Fibroblast of lung (primary cell): ENCODE measurements around the gene OSBPL1A. TPM values are rescaled to one million over a fixed set of nuclear protein-coding genes. Genes with fewer than 3 reads are reported as not detected.

Experiments used
- DNase-seq, 2 donors: peaks; one replicate each; pipeline versions ENCODE4 v3.0.0 to v3.0.0-alpha.2; 2010; ENCODE audit warnings: low read depth in 2 of 2
- H2AFZ ChIP-seq: 2 replicates; pipeline ENCODE4 v1.5.1; 2012; ENCODE audit warnings: low read length, control low read depth, inconsistent platforms
- H3K27ac ChIP-seq: 2 replicates; pipeline ENCODE4 v1.5.1; 2011; ENCODE audit warnings: low read length, control low read depth; ENCODE audit not compliant: insufficient read depth
- H3K27me3 ChIP-seq: 2 replicates; pipeline ENCODE4 v1.5.1; 2011; ENCODE audit warnings: mild to moderate bottlenecking, low read length; ENCODE audit not compliant: control insufficient read depth, insufficient read depth
- H3K36me3 ChIP-seq: 2 replicates; pipeline ENCODE4 v1.5.1; 2011; ENCODE audit warnings: low read length; ENCODE audit not compliant: control insufficient read depth, insufficient read depth
- H3K4me1 ChIP-seq: 2 replicates; pipeline ENCODE4 v1.5.1; 2011; ENCODE audit warnings: low read length; ENCODE audit not compliant: control insufficient read depth, insufficient read depth; ENCODE audit errors: extremely low read depth
- H3K4me2 ChIP-seq: 2 replicates; pipeline ENCODE4 v1.5.1; 2011; ENCODE audit warnings: low read length, control low read depth; ENCODE audit not compliant: insufficient read depth; ENCODE audit errors: extremely low read depth
- H3K4me3 ChIP-seq, 4 experiments: fragments of 200-600 bp in 1 of 4; sonication (generic) in 1 of 4; replicated peaks in 1 of 4; 2 replicates each; pipeline ENCODE4 v1.5.1; 2011 to 2016; ENCODE audit warnings: low read length in 4 of 4, low read depth in 3 of 4, mild to moderate bottlenecking in 3 of 4, control low read depth in 2 of 4, inconsistent platforms in 1 of 4, mixed read lengths in 1 of 4; ENCODE audit not compliant: insufficient read depth in 1 of 4; ENCODE audit errors: control extremely low read depth in 1 of 4
- H3K79me2 ChIP-seq: 2 replicates; pipeline ENCODE4 v1.5.1; 2012; ENCODE audit warnings: mild to moderate bottlenecking, low read length, inconsistent platforms; ENCODE audit not compliant: control insufficient read depth, insufficient read depth
- H3K9ac ChIP-seq: 2 replicates; pipeline ENCODE4 v1.5.1; 2011; ENCODE audit warnings: mild to moderate bottlenecking, low read length, control low read depth; ENCODE audit not compliant: insufficient read depth
- H3K9me3 ChIP-seq: 2 replicates; pipeline ENCODE4 v1.5.1; 2012; ENCODE audit warnings: low read depth, low read length; ENCODE audit not compliant: control insufficient read depth, insufficient read depth
- H4K20me1 ChIP-seq: 2 replicates; pipeline ENCODE4 v1.5.1; 2011; ENCODE audit warnings: low read length; ENCODE audit not compliant: control insufficient read depth, insufficient read depth; ENCODE audit errors: extremely low read depth
- CTCF ChIP-seq, 2 donors: IDR thresholded peaks in 1 of 2; conservative IDR thresholded peaks in 1 of 2; 1 replicate in 1 of 2; 2 replicates in 1 of 2; pipeline ENCODE4 v1.5.1; 2011 to 2012; ENCODE audit warnings: low read length in 2 of 2, control low read depth in 1 of 2, inconsistent platforms in 1 of 2, low read depth in 1 of 2, mild to moderate bottlenecking in 1 of 2
- EZH2 ChIP-seq: IDR thresholded peaks from 2 replicates; pipeline ENCODE4 v1.5.1; 2012; ENCODE audit warnings: low read length, control low read depth, mild to moderate bottlenecking; ENCODE audit errors: missing control alignments
- polyA plus RNA-seq, 2 donors: library from polyadenylated mRNA; depleted of rRNA in 1 of 2; stranded (reverse) in 1 of 2; unstranded in 1 of 2; fragments of >200 nt; gene quantifications; 2 replicates each; pipeline ENCODE4 v1.2.1, GENCODE V29; 2011 to 2012; ENCODE audit warnings: missing spikeins in 1 of 2
- total RNA-seq: library from RNA; depleted of rRNA; stranded (reverse); fragments of >200 nt; gene quantifications from 2 replicates; pipeline ENCODE4 v1.2.1, GENCODE V29; 2014

The OSBPL1A gene
- total and polyA plus RNA-seq, 2 donors (not counting 1 experiment from before 2014, with no cell fraction given), result 67.5 to 73.3 TPM

- no peak for DNase-seq
Observed at GRCh38 chr18:24326211-24326610, 71.4 kb downstream of the OSBPL1A start.

DNA sequence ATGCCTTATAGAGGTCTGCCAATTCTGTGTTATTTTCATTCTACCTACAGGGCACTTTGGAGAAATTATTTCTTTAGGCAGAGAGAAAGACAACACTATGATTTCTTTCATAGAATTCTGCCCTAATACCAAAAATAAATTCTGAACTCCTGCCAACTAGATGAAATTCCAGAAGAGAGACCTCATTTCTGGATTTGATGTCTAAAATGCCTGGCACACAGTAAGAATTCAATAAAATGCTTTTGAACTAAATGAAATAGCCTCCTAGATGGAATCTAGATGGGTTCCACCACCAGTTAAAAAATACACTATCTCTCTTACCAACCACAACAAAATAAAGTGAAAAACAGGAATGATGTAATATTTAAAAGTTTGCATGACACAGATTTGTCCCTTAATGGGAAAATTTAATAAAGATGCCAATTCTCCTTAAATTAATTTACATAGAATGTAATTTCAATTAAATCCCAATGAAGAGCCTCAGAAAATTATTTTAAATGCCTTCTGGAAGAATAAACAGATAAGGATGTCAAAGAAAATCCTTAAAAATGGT lies 75.0 kb downstream of the OSBPL1A start:
- H3K4me2 ChIP-seq, result no peak overlapping the region
- no peak overlapping the region for H2AFZ ChIP-seq
- no peaks in the 10 kb centered on the region for H3K9me3 ChIP-seq
- H3K27ac ChIP-seq, result no peak overlapping the region
- H3K9ac ChIP-seq, result no peak overlapping the region
- no peaks in the 10 kb centered on the region for H4K20me1 ChIP-seq
- H3K4me1 ChIP-seq, result no peaks in the 10 kb centered on the region
- H3K4me3 ChIP-seq, result no peak overlapping the region
- DNase-seq, result peak; percentile 55 to 56
- no peaks in the 10 kb centered on the region for H3K36me3 ChIP-seq
- no peak for TF ChIP-seq CTCF (conservative IDR thresholded peaks at IDR 0.05 in 1 of 2, IDR thresholded peaks at IDR 0.05 in 1 of 2; ENCODE audit: low read depth in 1 of 2, low read length in 2 of 2)
- no peaks in the 10 kb centered on the region for H3K27me3 ChIP-seq
- no peaks in the 10 kb centered on the region for H3K79me2 ChIP-seq

More at GRCh38 chr18:24326211-24326610, 71.4 kb downstream of the OSBPL1A start:
- H3K36me3 ChIP-seq, result no peaks in the 10 kb centered on the region
- no peaks in the 10 kb centered on the region for H3K79me2 ChIP-seq
- no peak overlapping the region for H3K9ac ChIP-seq
- no peaks in the 10 kb centered on the region for H3K4me1 ChIP-seq
- no peak overlapping the region for H3K4me2 ChIP-seq
- H3K27ac ChIP-seq, result no peak overlapping the region
- no peaks in the 10 kb centered on the region for H4K20me1 ChIP-seq
- H3K9me3 ChIP-seq, result no peaks in the 10 kb centered on the region
- no peaks in the 10 kb centered on the region for H3K27me3 ChIP-seq
- no peak overlapping the region for H3K4me3 ChIP-seq
- H2AFZ ChIP-seq, result no peak overlapping the region
- TF ChIP-seq CTCF (conservative IDR thresholded peaks at IDR 0.05 in 1 of 2, IDR thresholded peaks at IDR 0.05 in 1 of 2; ENCODE audit: low read depth in 1 of 2, low read length in 2 of 2) (no peak), EZH2 (no peak)

GRCh38 chr18:24321071-24321470 lies 76.6 kb downstream of the OSBPL1A start:
- Histone ChIP-seq H4K20me1 (no peaks in the 10 kb centered on the region), H3K36me3 (no peaks in the 10 kb centered on the region), H3K4me2 (no peak overlapping the region), H3K27ac (no peak overlapping the region), H3K4me3 (no peak overlapping the region), H3K4me1 (no peaks in the 10 kb centered on the region), H2AFZ (no peak overlapping the region), H3K9ac (no peak overlapping the region), H3K9me3 (no peaks in the 10 kb centered on the region), H3K79me2 (no peaks in the 10 kb centered on the region), H3K27me3 (no peaks in the 10 kb centered on the region)
- TF ChIP-seq CTCF (conservative IDR thresholded peaks at IDR 0.05 in 1 of 2, IDR thresholded peaks at IDR 0.05 in 1 of 2; ENCODE audit: low read depth in 1 of 2, low read length in 2 of 2), result no peak
- no peak for TF ChIP-seq EZH2
- no peak for DNase-seq
